ENCODE data around the gene RASSF4.
"Not testable (repeated sequence)": the region's sequence is repeated elsewhere in the genome, so short reads cannot be mapped to it uniquely, and the experiment has no call there.

Gene RASSF4

DNA sequence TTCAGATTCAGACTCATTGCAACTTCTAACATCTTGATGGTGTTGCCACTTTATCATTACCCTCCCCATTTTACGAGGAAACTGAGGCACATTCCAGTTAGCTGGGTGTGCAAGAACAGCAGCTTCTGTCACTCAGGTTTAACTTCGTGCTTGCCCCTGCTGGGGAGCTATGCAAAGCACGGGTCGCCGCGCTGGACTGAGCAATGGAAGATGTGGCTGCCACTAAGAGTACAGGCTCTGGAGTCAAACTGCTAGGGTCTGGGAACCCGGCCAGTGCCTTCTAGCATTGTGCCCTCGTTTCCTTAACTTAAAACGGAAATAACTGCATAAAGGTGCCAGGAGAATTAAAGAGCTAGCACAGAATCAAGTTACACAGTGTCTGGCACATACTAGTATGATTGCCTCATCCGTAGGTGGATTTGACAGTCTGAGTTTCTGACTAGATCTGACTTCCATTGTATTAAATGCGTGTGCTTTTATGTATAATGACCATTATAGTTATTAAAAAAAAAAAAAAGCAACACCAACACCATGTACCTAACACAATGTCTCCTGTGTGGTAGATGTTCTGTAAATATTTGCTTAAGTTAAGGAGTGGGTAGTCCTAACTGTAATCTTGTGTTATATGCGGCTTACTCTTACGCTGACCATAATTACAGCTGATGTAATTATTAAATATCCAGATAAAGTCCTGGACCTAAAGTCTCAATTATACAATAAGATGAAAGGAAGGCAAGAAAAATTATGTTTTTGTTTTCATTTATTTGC lies 42.0 kb downstream of the RASSF4 start:
- H3K4me3 ChIP-seq (ENCODE audit: low read depth, low read length): peak overlapping the region; percentile 63
- TF ChIP-seq, protein P1, sequence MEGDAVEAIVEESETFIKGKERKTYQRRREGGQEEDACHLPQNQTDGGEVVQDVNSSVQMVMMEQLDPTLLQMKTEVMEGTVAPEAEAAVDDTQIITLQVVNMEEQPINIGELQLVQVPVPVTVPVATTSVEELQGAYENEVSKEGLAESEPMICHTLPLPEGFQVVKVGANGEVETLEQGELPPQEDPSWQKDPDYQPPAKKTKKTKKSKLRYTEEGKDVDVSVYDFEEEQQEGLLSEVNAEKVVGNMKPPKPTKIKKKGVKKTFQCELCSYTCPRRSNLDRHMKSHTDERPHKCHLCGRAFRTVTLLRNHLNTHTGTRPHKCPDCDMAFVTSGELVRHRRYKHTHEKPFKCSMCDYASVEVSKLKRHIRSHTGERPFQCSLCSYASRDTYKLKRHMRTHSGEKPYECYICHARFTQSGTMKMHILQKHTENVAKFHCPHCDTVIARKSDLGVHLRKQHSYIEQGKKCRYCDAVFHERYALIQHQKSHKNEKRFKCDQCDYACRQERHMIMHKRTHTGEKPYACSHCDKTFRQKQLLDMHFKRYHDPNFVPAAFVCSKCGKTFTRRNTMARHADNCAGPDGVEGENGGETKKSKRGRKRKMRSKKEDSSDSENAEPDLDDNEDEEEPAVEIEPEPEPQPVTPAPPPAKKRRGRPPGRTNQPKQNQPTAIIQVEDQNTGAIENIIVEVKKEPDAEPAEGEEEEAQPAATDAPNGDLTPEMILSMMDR (IDR thresholded peaks at IDR 0.05; ENCODE audit: borderline replicate concordance, insufficient read depth, low read depth, low read length): peak; percentile 41; the same call in 1 of the 2 replicates

DNA sequence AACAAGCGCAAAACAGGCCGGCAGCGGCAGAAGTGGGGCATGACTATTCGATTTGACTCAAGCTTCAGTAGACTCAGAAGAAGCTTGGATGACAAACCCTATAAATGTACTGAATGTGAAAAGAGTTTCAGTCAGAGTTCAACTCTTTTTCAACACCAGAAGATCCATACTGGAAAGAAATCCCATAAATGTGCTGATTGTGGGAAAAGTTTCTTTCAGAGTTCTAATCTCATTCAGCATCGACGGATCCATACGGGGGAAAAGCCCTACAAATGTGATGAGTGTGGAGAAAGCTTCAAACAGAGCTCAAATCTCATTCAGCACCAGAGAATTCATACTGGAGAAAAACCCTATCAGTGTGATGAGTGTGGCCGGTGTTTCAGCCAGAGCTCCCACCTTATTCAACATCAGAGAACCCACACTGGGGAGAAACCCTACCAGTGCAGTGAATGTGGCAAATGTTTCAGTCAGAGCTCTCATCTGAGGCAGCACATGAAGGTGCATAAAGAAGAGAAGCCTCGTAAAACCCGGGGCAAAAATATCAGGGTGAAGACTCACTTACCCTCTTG lies 43.9 kb downstream of the RASSF4 start:
- no peak overlapping the region for H3K4me3 ChIP-seq (ENCODE audit: low read depth, low read length)
- TF ChIP-seq, protein P1 (IDR thresholded peaks at IDR 0.05; ENCODE audit: borderline replicate concordance, insufficient read depth, low read depth, low read length): no peak

DNA sequence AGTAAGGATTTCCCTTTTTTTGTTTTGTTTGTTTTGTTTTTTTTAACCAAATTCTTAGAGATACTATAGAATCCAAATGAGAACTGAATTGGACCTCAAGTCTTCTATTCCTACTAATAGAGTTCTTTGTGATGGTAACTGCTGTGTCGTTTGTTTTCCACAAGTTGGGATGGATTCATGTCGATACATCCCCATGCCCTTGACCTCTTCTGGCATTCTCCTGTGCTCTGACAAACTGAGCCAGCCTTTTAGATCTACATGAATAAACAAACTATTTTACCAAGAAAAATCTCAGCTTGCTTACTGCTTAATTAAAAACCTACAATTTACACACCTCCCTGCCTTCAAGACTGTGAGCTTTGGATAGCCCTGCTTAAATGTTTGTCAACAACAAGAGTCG lies 45.1 kb downstream of the RASSF4 start:
- TF ChIP-seq, protein P1 (IDR thresholded peaks at IDR 0.05; ENCODE audit: borderline replicate concordance, insufficient read depth, low read depth, low read length): no peak
- H3K4me3 ChIP-seq (ENCODE audit: low read depth, low read length): no peak overlapping the region

DNA sequence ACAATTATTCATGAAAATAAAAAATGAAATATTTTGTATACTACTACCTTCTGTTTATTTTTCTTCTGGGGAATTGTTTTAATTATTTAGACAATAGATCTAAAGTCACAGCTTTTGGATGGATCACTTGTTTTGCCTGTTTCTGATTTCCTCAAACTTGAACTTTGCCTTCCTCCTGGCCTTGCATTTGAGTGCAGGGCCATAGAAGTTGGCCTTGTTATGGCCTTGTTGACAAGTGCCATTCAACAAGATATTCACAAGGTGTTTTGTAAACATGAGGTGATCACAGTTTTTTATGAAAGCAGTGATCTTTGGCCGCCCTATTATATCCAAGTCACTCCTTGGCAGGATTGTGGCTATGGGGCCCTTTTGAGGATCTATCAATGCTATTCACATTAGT lies 45.7 kb downstream of the RASSF4 start:
- no peak overlapping the region for H3K4me3 ChIP-seq (ENCODE audit: low read depth, low read length)
- TF ChIP-seq, protein P1 (IDR thresholded peaks at IDR 0.05; ENCODE audit: borderline replicate concordance, insufficient read depth, low read depth, low read length): no peak

DNA sequence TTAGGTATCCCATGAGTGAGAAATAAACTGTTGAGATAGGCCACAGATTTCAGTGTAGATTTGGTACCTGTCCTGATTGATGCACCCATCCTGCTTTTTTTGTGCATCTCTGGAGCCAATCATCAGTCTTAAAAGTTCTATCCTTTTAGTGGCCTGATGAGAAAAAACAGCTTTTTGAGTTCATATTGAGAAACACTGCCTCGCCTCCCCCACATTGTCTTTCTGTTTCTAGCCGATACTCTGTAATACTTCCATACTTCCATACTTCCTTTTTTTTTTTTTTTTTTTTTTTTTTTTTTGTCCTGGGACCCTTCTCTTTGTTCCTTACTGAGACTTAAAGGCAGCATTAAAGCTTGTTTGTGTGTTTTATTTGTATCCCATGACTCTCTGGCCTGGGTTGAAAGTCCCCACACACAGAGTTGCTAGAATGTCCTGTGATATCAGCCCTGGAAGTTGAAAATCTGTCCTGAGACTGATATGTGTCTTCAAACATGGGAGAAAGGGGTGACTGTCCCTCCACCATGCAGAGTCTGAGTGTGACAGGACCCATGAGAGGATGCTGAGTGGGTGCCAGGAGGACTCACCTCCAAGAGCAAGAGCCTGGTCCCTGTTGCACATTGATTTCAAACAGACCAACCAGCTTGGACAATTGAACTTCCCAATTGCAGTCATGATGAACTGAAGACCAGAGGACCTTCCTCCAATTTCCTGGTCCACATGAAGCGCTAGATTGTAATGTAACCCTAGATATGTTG lies 46.9 kb downstream of the RASSF4 start:
- TF ChIP-seq, protein P1 (IDR thresholded peaks at IDR 0.05; ENCODE audit: borderline replicate concordance, insufficient read depth, low read depth, low read length): no peak
- no peak overlapping the region for H3K4me3 ChIP-seq (ENCODE audit: low read depth, low read length)

DNA sequence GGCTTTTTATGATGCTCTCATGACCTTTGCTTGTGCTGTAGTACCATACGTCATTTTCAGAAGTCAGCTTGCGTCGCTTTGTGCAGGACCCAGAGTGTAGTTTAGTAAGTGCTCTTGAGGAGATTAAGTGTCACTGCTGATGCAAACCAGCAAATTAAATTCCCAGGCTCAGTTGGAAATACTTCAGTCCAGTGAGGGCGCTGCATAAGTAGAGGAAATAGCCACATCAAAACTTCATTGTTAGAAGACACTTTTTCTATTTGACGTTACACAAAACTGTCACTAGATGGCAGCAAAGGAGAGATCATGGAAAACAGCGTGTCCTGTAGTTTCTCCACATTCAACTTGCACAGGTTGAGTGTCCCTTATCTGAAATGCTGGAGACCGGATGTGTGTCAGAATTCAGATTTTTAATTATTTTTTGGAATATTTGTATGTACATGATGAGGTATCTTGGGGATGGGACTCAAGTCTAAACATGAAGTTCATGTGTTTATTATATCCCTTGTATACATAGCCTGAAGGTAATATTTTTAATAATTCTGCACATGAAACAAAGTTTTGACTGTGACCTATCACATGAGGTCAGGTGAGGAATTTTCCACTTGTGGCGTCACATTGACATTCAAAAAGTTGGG lies 49.0 kb downstream of the RASSF4 start:
- no peak overlapping the region for H3K4me3 ChIP-seq (ENCODE audit: low read depth, low read length)
- TF ChIP-seq, protein P1 (IDR thresholded peaks at IDR 0.05; ENCODE audit: borderline replicate concordance, insufficient read depth, low read depth, low read length): peak; percentile 59; the same call in 1 of the 2 replicates

DNA sequence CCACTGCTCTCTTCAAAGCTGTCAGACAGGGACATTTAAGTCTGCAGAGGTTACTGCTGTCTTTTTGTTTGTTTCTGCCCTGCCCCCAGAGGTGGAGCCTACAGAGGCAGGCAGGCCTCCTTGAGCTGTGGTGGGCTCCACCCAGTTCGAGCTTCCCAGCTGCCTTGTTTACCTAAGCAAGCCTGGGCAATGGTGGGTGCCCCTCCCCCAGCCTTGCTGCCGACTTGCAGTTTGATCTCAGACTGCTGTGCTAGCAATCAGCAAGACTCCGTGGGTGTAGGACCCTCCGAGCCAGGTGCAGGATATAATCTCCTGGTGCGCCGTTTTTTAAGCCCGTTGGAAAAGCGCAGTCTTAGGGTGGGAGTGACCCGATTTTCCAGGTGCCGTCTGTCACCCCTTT lies 55.0 kb downstream of the RASSF4 start:
- H3K4me3 ChIP-seq (ENCODE audit: low read depth, low read length): not testable (repeated sequence)
